NB4 (cell line): Measurements from ENCODE around the gene SEPTIN8.

ENCODE experiments used
- CTCF ChIP-seq: IDR thresholded peaks from one replicate; pipeline ENCODE4 v1.5.1; 2012; ENCODE audit warnings: low read depth, low read length
- POLR2A ChIP-seq: IDR thresholded peaks from 2 replicates; pipeline ENCODE4 v1.6.1; 2011; ENCODE audit warnings: mild to moderate bottlenecking; ENCODE audit not compliant: insufficient read length; ENCODE audit errors: extremely low read depth

GRCh38 chr5:132760601-132761317 lies 16.3 kb downstream of the SEPTIN8 start:
- TF ChIP-seq POLR2A (no peak), CTCF (no peak)
